GM21515 (cell line): ENCODE measurements around the gene L3MBTL3.
"Not testable (repeated sequence)": the region's sequence is repeated elsewhere in the genome, so short reads cannot be mapped to it uniquely, and the experiment has no call there.

ENCODE experiments used
- ATAC-seq: cut with Tn5 transposase; IDR thresholded peaks from one replicate; pipeline ENCODE4 v1.9.1; 2021; ENCODE audit not compliant: unreplicated experiment

Gene L3MBTL3

DNA sequence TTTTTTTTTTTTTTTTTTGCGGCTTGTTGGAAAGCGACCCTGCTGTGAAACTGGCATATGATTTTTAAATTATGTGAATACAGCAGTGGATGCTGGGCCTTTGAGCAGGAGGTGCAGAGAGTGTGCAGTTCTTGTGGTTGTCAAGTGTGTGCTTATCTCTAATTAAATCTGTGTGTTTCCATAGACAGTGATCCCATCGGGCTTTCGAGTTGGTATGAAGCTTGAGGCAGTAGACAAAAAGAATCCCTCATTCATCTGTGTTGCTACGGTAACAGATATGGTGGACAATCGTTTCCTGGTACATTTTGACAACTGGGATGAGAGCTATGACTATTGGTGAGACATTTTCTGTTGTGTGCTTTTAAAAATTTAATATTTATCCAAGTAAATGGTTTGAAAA, 52.4 kb downstream of the L3MBTL3 start:
- ATAC-seq = no peak

DNA sequence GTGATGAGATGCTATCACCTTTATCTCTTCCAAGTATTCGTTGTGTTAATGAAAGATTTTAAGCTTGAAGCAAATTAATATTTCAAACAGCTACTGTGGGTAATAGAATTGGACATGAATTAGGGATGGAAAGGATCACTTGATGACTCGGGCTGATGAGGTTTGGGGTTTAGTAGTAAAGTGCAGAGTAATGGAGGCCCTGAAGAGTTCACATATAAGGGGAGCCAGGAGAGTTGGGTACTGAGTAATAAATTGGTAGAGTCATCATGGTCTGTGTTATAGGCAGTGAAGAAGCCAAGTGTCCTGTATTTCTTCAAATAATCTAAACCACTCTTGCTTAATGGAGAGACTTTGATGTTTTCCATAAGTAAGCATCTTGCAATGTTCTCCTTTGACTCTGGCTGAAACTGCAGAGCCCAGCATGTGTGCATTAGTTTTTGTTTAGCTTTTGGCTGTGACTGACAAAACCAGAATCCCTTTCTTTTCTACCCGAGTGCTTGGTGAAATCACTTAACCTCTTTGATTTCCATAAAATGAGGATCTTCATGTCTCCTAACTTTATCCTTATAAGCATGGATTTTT, 57.6 kb downstream of the L3MBTL3 start:
- ATAC-seq = no peak

GRCh38 chr6:130076512-130076911, 58.1 kb downstream of the L3MBTL3 start:
- no peak for ATAC-seq

DNA sequence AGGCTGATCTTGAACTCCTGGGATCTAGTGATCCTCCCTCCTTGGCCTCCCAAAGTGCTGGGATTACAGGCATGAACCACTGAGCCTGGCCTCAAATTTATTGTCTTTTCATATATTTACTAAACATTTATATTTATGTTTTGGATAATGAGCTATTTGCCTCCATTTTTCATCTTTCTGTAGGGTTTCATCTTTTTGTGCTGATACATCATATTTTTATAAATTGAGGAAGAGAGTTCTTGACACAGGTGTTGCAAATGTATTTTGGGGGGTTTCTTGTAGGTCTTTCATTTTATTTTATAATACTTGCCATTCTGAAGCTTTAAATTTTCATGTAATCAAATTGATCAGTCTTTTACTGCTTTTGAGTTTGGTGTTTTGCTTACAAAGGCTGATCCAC, 72.4 kb downstream of the L3MBTL3 start:
- ATAC-seq = no peak

- no peak for ATAC-seq
Measured at GRCh38 chr6:130093546-130093945, 75.2 kb downstream of the L3MBTL3 start.

DNA sequence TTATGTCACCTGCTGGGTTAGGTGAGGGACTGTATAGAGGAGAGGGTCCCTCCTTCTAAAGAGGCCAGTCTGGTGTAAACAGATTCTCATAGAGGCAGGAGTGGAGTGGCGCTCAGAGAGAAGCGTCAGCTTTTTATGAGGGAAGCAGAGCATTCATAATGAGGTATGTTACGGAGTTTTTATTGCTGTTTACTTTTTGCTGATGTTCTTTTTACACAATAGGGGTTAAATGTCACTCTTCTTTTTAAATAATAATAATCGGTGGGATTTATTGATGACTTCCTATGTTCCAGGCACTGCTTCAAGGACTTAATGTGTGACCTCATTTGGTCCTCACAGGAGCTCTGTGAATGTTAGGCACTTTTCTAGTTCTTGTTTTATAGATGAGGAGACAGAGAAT, 79.9 kb downstream of the L3MBTL3 start:
- no peak for ATAC-seq

GRCh38 chr6:130099119-130099518, 80.7 kb downstream of the L3MBTL3 start:
- ATAC-seq = no peak

DNA sequence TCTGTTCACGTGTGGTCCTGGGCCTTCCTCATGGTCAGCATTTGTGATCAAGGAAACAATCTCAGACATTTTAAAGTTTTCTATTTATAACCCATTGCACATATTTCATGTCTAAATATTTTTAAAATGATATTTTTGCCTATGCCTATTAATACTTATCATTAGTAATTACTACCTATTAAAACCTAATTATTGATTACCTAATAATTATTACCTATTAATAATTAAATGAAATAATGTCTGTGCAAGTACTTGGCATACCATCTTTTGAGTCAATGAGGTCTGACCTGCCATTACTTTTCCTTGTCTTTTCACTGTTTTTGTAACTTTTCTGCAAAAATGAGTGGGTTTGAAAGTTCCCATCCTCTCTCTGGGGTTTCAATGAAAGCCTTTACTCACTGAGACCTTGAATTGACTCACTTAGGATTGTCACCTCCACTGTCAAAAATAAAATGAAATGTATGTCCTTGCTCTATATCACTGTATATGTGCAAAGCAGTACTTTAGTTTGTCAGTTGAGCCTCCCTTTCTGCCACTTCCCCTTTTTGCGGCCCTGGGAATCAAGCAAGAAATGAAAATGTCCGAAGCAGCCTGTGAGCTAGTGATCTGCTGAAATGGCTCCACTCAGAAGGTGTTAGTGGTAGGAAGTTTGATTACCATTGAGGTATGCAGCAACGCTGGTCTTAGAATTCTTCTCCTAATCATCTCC, 87.8 kb downstream of the L3MBTL3 start:
- ATAC-seq = peak; percentile 89

DNA sequence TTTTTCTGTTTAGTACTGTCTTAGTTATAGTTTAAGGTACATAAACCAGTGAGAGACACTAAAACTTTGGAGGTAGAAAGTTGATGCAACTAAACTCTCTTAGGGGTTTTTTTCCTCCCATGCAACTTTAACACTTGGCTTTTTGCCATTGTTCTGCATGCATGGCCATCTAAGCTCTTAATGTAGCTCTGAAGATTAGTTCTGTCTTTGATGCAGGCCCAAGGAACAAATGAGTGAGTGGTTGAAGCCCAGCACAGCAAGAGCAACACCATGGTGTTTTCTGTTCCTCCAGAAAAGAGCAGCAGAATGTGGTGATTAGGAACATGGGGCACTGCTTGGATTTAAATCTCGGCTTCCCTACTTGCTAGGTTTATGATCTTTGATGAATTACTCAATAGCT, 89.3 kb downstream of the L3MBTL3 start:
- no peak for ATAC-seq

DNA sequence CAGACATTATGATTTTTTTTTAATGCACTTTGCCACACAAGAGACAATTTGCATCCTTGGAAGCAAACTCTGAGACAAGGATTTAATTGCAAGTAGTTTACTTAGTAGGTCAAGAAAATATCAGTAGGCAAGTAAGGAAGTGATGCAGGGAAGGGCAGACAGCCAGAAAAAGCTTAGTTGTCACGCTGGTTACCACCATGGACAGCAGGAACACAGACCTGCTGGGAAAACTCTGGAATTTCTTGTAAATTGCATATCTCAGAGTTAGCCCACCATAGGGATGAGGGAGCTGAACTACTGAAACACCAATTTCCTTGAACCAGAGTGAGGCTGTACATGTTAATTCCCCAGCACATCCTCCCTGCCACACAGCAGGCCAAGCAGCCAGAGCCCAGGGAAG, 92.7 kb downstream of the L3MBTL3 start:
- no peak for ATAC-seq

DNA sequence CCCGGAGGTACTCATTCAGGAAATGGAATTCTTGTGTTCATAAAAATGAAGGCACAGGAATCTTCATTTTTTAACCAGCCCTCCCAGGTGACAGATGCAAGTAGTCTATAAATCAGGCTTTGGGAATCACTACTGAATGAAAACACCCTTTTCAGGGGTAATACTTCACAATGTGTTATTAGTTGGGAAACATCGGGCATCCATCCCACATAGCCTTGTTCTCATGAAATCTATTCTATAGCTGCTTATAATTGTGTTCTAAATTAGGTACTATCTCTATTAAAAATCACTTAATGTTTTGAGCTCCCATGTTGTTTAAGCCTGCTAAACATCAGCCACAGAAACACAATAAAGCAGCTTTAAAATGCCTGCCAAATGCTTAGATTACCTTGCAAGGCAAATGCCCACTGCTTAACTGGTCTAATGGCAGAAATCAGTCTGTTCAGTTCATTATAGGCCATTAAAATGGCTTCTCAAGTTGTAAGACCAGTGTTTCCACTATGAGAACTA, 94.9 kb downstream of the L3MBTL3 start:
- no peak for ATAC-seq

DNA sequence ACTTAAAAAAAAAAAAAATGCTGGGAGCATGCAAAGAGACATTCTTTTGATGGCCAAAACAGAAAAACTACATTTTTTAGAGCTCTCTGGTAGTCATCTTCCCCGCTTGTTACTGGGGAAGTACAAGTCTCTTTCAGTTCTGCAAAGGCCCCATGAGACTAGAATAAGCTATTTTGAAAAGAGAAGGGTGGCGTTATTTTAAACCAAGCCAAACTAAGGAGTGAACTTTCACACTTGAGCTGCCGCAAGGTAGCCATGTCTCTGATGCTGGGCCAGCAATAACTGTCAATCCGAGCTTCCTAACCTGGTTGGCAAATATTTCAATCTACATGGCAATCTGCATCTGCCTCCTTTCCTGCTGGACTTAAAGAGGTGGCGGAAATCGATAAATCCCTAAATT, 96.7 kb downstream of the L3MBTL3 start:
- ATAC-seq = peak; percentile 97

DNA sequence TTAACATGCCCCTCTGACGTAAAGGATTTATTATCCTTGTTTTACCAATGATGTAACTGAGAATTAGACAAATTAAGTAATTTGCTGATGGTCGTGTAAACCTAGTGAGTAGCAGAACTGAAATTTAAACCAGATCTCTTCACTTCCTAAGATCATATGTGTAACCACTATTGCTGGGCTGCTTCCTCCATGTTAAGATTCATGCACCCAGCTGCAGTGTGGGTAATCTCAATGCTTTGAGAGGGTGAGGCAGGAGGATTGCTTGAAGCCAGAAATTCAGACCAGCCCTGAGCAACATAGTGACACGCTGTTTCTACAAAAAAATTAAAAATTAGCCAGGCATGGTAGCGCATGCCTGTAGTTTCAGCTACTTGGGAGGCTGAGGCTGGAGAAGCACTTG, 97.9 kb downstream of the L3MBTL3 start:
- ATAC-seq = peak; percentile 44

- not testable (repeated sequence) for ATAC-seq
Measured at GRCh38 chr6:130117187-130117701, 98.9 kb downstream of the L3MBTL3 start.

DNA sequence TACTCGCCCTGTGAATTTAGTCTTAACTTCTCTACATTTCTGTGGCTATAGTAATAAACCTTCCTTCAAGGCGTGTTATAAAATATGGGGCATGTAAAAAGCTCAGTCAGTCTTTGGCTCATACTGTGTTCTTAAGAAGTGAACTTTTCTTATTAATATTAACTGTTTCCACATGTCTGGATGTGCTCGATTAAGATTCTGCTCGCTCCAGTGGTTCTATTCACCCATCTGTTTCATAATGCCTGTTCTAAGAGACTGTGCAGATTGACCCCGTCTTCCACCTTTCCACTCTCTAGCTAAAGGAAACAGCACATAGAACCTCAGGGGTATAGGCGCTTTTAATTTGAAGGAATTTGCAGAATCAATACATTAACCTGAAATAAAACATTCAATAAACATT, 99.9 kb downstream of the L3MBTL3 start:
- ATAC-seq = no peak

GRCh38 chr6:130119211-130119610, 100.8 kb downstream of the L3MBTL3 start:
- no peak for ATAC-seq

DNA sequence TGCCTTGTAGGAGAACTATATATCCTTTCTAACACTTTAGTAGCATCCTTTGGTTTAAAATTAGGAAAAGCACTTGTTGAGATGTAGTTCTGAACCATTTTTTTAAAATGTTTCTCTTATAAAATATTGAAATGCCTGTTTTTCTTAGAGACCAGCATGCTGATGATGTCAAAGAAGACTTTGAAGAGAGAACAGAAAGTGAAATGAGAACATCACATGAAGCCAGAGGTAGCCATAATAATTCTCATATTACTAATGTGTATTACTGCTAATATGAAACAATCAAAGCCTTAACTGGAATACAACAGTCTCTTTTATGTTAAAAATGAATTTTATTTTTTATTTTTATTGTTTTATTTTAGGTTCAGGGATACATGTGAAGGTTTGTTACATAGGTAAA, 102.3 kb downstream of the L3MBTL3 start:
- ATAC-seq = no peak

- no peak for ATAC-seq
Measured at GRCh38 chr6:130122243-130122642, 103.9 kb downstream of the L3MBTL3 start.

- no peak for ATAC-seq
Measured at GRCh38 chr6:130127195-130127594, 108.8 kb downstream of the L3MBTL3 start.

DNA sequence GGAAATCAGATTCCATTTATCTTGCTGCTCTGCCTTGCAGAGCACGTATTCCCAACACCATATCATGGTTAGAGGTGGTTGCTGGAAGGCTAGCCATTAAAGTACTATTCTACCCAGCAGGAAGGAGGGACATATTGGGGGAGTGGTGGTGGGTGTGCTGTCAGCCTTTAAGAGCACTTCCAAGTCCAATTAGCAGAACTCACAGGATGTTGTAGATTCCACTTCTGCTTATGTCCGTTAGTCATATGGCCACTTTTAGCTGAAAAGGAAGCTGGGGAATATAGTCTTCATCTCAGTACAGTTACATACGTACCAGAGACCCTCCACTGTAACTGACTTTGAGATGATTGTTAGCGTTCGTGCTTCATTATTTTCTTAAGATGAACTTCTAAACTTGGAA, 109.9 kb downstream of the L3MBTL3 start:
- no peak for ATAC-seq

DNA sequence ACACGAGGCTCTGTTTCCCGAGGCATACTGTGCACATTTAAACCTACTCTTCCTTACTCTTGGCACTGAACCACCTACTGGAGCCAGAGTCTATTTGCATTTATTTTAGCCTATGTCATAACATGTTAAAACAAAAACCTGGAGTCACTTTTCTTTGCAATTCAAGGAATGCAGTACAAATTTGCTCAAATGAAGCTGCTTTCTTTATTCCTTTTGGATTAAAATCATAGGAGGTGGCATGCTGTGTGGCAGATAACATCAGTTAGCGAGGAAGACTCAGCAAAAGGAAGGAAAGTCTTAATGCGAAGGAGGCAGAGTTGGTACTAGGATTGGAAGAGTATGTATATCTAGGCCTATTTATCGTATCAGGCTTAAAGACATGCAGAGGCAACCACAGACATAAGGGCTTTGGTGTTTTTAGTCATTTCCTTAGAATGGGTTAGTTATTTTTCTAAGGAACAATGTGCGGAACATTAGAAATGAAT, 111.4 kb downstream of the L3MBTL3 start:
- ATAC-seq = no peak

DNA sequence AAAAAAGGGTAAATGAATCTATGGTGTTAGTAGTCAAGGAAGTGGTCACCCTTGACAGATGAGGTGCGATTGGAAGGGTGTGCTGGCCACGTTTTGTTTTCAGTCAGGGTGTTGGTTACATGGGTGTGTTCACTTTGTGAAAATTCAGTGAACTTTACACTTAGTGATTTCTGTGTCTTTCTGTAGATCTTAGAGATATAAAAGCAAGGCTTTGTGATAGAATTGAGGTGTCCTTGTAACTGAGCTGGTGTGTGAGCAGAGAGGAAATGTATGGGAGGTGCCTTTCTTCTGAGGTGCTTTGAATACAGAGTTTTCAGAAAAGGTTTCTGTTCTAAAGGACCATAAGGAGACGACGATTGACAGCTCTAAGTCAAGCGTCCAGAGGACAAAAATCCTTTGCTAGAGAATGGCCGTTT, 113.9 kb downstream of the L3MBTL3 start:
- peak; percentile 73 for ATAC-seq
